ENCODE data around the gene MFSD6L. TPM values are rescaled to one million over a fixed set of nuclear protein-coding genes. Genes with fewer than 3 reads are reported as not detected.

Gene MFSD6L
- total RNA-seq, 1 experiment from 2014 or later, result 4.0 TPM

GRCh38 chr17:8749616-8750015 lies 49.5 kb downstream of the MFSD6L start:
- DNase-seq (ENCODE audit: low spot score) (no peak), ATAC-seq (no peak)
- no peak overlapping the region for H3K4me3 Mint-ChIP-seq
- H3K27me3 Mint-ChIP-seq (ENCODE audit: low read depth), result no peaks in the 10 kb centered on the region; the same call in 1 of the 2 replicates
- H3K9me3 Mint-ChIP-seq, result no peaks in the 10 kb centered on the region
- H3K27ac Mint-ChIP-seq, result no peak overlapping the region
- H3K36me3 Mint-ChIP-seq, result no peaks in the 10 kb centered on the region
- TF ChIP-seq ZNF423 (CRISPR knock-in tag; IDR thresholded peaks at IDR 0.05), result no peak
- no peak for TF ChIP-seq SOX15 (CRISPR knock-in tag; IDR thresholded peaks at IDR 0.05)
- no peak for TF ChIP-seq GRHL2 (CRISPR knock-in tag; IDR thresholded peaks at IDR 0.05; ENCODE audit: insufficient replicate concordance, severe bottlenecking)
- TF ChIP-seq ZNF671 (CRISPR knock-in tag; IDR thresholded peaks at IDR 0.05), result no peak
- no peak for TF ChIP-seq SMAD3 (CRISPR knock-in tag; IDR thresholded peaks at IDR 0.05; ENCODE audit: borderline replicate concordance)
- TF ChIP-seq PRRX2 (CRISPR knock-in tag; IDR thresholded peaks at IDR 0.05), result no peak
- TF ChIP-seq NFE2L1 (CRISPR knock-in tag; IDR thresholded peaks at IDR 0.05), result no peak
- TF ChIP-seq ZNF263 (CRISPR knock-in tag; IDR thresholded peaks at IDR 0.05; ENCODE audit: low read depth), result no peak
- TF ChIP-seq, protein P1, sequence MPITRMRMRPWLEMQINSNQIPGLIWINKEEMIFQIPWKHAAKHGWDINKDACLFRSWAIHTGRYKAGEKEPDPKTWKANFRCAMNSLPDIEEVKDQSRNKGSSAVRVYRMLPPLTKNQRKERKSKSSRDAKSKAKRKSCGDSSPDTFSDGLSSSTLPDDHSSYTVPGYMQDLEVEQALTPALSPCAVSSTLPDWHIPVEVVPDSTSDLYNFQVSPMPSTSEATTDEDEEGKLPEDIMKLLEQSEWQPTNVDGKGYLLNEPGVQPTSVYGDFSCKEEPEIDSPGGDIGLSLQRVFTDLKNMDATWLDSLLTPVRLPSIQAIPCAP (CRISPR knock-in tag; IDR thresholded peaks at IDR 0.05), result no peak
- TF ChIP-seq GTF2I (CRISPR knock-in tag; conservative IDR thresholded peaks at IDR 0.05), result no peak
- TF ChIP-seq NR2C2 (CRISPR knock-in tag; IDR thresholded peaks at IDR 0.05), result no peak
- no peak for TF ChIP-seq ZBTB43 (CRISPR knock-in tag; IDR thresholded peaks at IDR 0.05)
- TF ChIP-seq HMGA2 (CRISPR knock-in tag; IDR thresholded peaks at IDR 0.05), result no peak
- TF ChIP-seq TEAD4 (CRISPR knock-in tag; IDR thresholded peaks at IDR 0.05), result no peak
- TF ChIP-seq, protein P2, sequence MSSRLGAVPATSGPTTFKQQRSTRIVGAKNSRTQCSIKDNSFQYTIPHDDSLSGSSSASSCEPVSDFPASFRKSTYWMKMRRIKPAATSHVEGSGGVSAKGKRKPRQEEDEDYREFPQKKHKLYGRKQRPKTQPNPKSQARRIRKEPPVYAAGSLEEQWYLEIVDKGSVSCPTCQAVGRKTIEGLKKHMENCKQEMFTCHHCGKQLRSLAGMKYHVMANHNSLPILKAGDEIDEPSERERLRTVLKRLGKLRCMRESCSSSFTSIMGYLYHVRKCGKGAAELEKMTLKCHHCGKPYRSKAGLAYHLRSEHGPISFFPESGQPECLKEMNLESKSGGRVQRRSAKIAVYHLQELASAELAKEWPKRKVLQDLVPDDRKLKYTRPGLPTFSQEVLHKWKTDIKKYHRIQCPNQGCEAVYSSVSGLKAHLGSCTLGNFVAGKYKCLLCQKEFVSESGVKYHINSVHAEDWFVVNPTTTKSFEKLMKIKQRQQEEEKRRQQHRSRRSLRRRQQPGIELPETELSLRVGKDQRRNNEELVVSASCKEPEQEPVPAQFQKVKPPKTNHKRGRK (CRISPR knock-in tag; IDR thresholded peaks at IDR 0.05; ENCODE audit: borderline replicate concordance), result no peak
- TF ChIP-seq IRF2 (CRISPR knock-in tag; IDR thresholded peaks at IDR 0.05; ENCODE audit: borderline replicate concordance, low read depth), result no peak
- peaks cover 7% of the 10 kb centered on the region for H3K4me1 Mint-ChIP-seq
- ChIA-PET POLR2A (no interaction called here), CTCF (interaction anchor here (1.5 kb wide), 1 partner anchor 36 kb away, joined by 3 read pairs; no protein-coding TSS in a partner anchor)

GRCh38 chr17:8747742-8748141 lies 51.4 kb downstream of the MFSD6L start:
- H3K4me3 Mint-ChIP-seq, result no peak overlapping the region
- peaks cover 4% of the 10 kb centered on the region; the same call in 1 of the 2 replicates for H3K4me1 Mint-ChIP-seq
- H3K9me3 Mint-ChIP-seq, result no peaks in the 10 kb centered on the region
- CTCF ChIA-PET, result interaction anchor here (1.0 kb wide), 1 partner anchor 38 kb away, joined by 3 read pairs; no protein-coding TSS in a partner anchor
- TF ChIP-seq, protein P3, sequence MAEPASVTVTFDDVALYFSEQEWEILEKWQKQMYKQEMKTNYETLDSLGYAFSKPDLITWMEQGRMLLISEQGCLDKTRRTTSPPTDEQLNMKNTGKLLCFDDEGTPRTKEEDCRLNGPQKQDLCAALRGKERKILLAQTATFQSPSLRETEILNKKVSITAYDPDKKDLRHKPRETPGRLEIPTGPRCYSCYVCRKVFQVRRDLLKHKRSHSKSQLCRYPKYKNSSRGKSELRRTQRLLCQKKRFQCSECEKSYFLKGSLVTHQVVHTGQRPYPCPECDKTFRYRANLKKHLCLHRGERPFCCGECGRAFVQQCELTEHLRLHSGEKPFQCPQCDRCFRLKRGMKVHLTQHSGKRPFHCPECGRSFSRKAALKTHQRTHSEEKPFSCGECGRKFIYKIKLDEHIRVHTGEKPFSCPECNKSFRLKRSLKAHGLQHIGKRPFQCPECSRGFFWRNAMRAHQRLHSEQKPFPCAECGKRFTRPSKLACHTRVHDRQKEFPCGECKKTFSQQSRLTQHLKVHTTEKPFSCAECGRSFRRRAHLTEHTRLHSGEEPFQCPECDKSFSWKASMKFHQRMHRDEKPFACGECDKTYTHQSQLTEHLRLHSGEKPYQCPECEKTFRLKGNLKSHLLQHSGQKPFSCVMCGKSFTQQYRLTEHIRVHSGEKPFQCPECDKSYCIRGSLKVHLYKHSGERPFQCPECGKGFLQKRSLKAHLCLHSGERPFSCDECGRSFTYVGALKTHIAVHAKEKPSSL (CRISPR knock-in tag; conservative IDR thresholded peaks at IDR 0.05), result no peak
- TF ChIP-seq, protein P4, sequence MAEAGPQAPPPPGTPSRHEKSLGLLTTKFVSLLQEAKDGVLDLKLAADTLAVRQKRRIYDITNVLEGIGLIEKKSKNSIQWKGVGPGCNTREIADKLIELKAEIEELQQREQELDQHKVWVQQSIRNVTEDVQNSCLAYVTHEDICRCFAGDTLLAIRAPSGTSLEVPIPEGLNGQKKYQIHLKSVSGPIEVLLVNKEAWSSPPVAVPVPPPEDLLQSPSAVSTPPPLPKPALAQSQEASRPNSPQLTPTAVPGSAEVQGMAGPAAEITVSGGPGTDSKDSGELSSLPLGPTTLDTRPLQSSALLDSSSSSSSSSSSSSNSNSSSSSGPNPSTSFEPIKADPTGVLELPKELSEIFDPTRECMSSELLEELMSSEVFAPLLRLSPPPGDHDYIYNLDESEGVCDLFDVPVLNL (CRISPR knock-in tag; IDR thresholded peaks at IDR 0.05; ENCODE audit: borderline replicate concordance, low read depth), result no peak
- ATAC-seq (no peak), DNase-seq (ENCODE audit: low spot score) (no peak)
- no peaks in the 10 kb centered on the region; the same call in 1 of the 2 replicates for H3K27me3 Mint-ChIP-seq (ENCODE audit: low read depth)
- H3K36me3 Mint-ChIP-seq, result no peaks in the 10 kb centered on the region
- no peak overlapping the region for H3K27ac Mint-ChIP-seq
- POLR2A ChIA-PET, result interaction anchor here (0.6 kb wide), 1 partner anchor 422 kb away, joined by 5 read pairs; no protein-coding TSS in a partner anchor

Other genes with a start within 250 kb of the MFSD6L start
- 226 to 236 TPM (median 231 TPM) in 3 replicates for gene MYH10, start 168.6 kb downstream of the MFSD6L start, total RNA-seq (2021)
- gene CCDC42, start 54.5 kb downstream of the MFSD6L start, total RNA-seq (2021), result not detected in 3 replicates
- not detected in 3 replicates for gene SPDYE4, start 40.8 kb downstream of the MFSD6L start, total RNA-seq (2021)
- gene PIK3R6, start 68.3 kb upstream of the MFSD6L start, total RNA-seq (2021), result 0.15 to 0.23 TPM (median 0.21 TPM) in 3 replicates
- gene PIK3R5, start 166.3 kb upstream of the MFSD6L start, total RNA-seq (2021), result 5.9 to 7.5 TPM (median 5.9 TPM) in 3 replicates
- gene NTN1, start 222.1 kb upstream of the MFSD6L start, total RNA-seq (2021), result 3.0 to 5.5 TPM (median 3.1 TPM) in 3 replicates

Data from WTC11 (cell line).